OCI-M2 (cell line): ENCODE measurements around the gene SECISBP2.

Source experiments
- DNase-seq: peaks from one replicate; lab custom pipeline; 2025; ENCODE audit not compliant: unreplicated experiment; lab: John Stamatoyannopoulos, UW

SECISBP2 gene

GRCh38 chr9:89380437-89381307 is 62.4 kb downstream of the SECISBP2 start:
- DNase-seq = no peak

- DNase-seq = no peak
These were observed 63.0 kb downstream of the SECISBP2 start for GRCh38 chr9:89381308-89381609.

GRCh38 chr9:89382026-89382986 is 64.0 kb downstream of the SECISBP2 start:
- DNase-seq = no peak

GRCh38 chr9:89383030-89383720 is 64.9 kb downstream of the SECISBP2 start:
- no peak for DNase-seq

- no peak for DNase-seq
These were observed 65.5 kb downstream of the SECISBP2 start for GRCh38 chr9:89383721-89384300.

GRCh38 chr9:89384783-89385182 is 66.5 kb downstream of the SECISBP2 start:
- no peak for DNase-seq

GRCh38 chr9:89386206-89386605 is 67.9 kb downstream of the SECISBP2 start:
- no peak for DNase-seq

GRCh38 chr9:89386797-89387196 is 68.5 kb downstream of the SECISBP2 start:
- no peak for DNase-seq

GRCh38 chr9:89387197-89387849 is 69.0 kb downstream of the SECISBP2 start:
- no peak for DNase-seq

- no peak for DNase-seq
These were observed 70.0 kb downstream of the SECISBP2 start for GRCh38 chr9:89388084-89388867.

GRCh38 chr9:89388868-89389177 is 70.5 kb downstream of the SECISBP2 start:
- no peak for DNase-seq

- no peak for DNase-seq
These were observed 71.8 kb downstream of the SECISBP2 start for GRCh38 chr9:89390068-89390555.

- DNase-seq = no peak
These were observed 72.3 kb downstream of the SECISBP2 start for GRCh38 chr9:89390578-89391116.

GRCh38 chr9:89391585-89391984 is 73.3 kb downstream of the SECISBP2 start:
- DNase-seq = no peak

GRCh38 chr9:89394412-89394811 is 76.1 kb downstream of the SECISBP2 start:
- no peak for DNase-seq

GRCh38 chr9:89395931-89396710 is 77.8 kb downstream of the SECISBP2 start:
- DNase-seq = no peak

- DNase-seq = no peak
These were observed 79.2 kb downstream of the SECISBP2 start for GRCh38 chr9:89397471-89397870.

GRCh38 chr9:89398621-89399020 is 80.3 kb downstream of the SECISBP2 start:
- DNase-seq = no peak
